Endodermal cell (in vitro differentiated cells): ENCODE results near the gene CDHR3. TPM values are rescaled to one million over a fixed set of nuclear protein-coding genes. Genes with fewer than 3 reads are reported as not detected.

Experiments used
- DNase-seq: peaks from one replicate; pipeline ENCODE4 v3.0.0-alpha.2; 2017
- H3K27ac ChIP-seq: 2 replicates; pipeline ENCODE4 v1.5.1; 2013; ENCODE audit warnings: mild to moderate bottlenecking, low read depth, low read length, moderate library complexity
- H3K27me3 ChIP-seq: 2 replicates; pipeline ENCODE4 v1.6.1; 2013; ENCODE audit warnings: mild to moderate bottlenecking, low read length, moderate library complexity; ENCODE audit not compliant: insufficient read depth, control insufficient read depth, poor library complexity, severe bottlenecking
- H3K36me3 ChIP-seq: 2 replicates; pipeline ENCODE4 v1.7.0; 2013; ENCODE audit warnings: mild to moderate bottlenecking, low read length, moderate library complexity; ENCODE audit not compliant: control insufficient read depth, insufficient read depth
- H3K4me1 ChIP-seq: one replicate; pipeline ENCODE4 v1.7.0; 2013; ENCODE audit warnings: low read length; ENCODE audit not compliant: control insufficient read depth, insufficient read depth
- H3K4me3 ChIP-seq: 2 replicates; pipeline ENCODE4 v1.5.1; 2013; ENCODE audit warnings: mild to moderate bottlenecking, low read length, moderate library complexity
- H3K9ac ChIP-seq: 2 replicates; pipeline ENCODE4 v1.6.1; 2013; ENCODE audit warnings: mild to moderate bottlenecking, low read length, moderate library complexity; ENCODE audit not compliant: poor library complexity, severe bottlenecking; ENCODE audit errors: extremely low read depth
- H3K9me3 ChIP-seq: 2 replicates; pipeline ENCODE4 v1.6.1; 2013; ENCODE audit warnings: mild to moderate bottlenecking, low read length, moderate library complexity; ENCODE audit not compliant: control insufficient read depth
- H3K27ac Mint-ChIP-seq: 2 replicates; pipeline ENCODE4 v1.8.0; 2020; ENCODE audit warnings: mixed read lengths
- H3K27me3 Mint-ChIP-seq: 2 replicates; pipeline ENCODE4 v1.8.0; 2021; ENCODE audit warnings: mild to moderate bottlenecking, mixed read lengths; ENCODE audit not compliant: insufficient read depth
- H3K36me3 Mint-ChIP-seq: 2 replicates; pipeline ENCODE4 v1.8.0; 2020; ENCODE audit warnings: low read depth, mixed read lengths
- H3K4me1 Mint-ChIP-seq: 2 replicates; pipeline ENCODE4 v1.8.0; 2020; ENCODE audit warnings: mixed read lengths
- H3K4me3 Mint-ChIP-seq: 2 replicates; pipeline ENCODE4 v1.8.0; 2020; ENCODE audit warnings: mild to moderate bottlenecking, moderate library complexity, mixed read lengths
- H3K9me3 Mint-ChIP-seq: 2 replicates; pipeline ENCODE4 v1.8.0; 2020; ENCODE audit warnings: mild to moderate bottlenecking, mixed read lengths
- WGBS, 2 experiments: methylation state at CpG; one replicate each; pipeline versions ENCODE4 v1.1.5 to v1.1.7; 2013; ENCODE audit warnings: missing lambda C conversion rate in 2 of 2, mixed read lengths in 1 of 2; ENCODE audit not compliant: insufficient coverage in 1 of 2, insufficient read length in 1 of 2; 5-methylcytosine and 5-hydroxymethylcytosine counted together
- total RNA-seq, 2 donors: library from RNA; stranded (reverse); fragmentation: NEBNext Ultra II Directional in 1 of 2; extraction: Animal tissue kit (Norgen Biotek cat#: 25700) in 1 of 2; gene quantifications; 2 replicates in 1 of 2; 3 replicates in 1 of 2; pipeline ENCODE4 v1.2.1, GENCODE V29; 2021
- TF ChIP-seq, protein P1 (sequence below): fragments of 200-600 bp; sonication (generic); conservative IDR thresholded peaks from 2 replicates; pipeline ENCODE4 v1.5.0; 2021; ENCODE audit warnings: antibody characterized with exemption, mild to moderate bottlenecking

CDHR3 gene
- total RNA-seq, 2 donors from 2014 or later, result 7.5 to 16.1 TPM

DNA sequence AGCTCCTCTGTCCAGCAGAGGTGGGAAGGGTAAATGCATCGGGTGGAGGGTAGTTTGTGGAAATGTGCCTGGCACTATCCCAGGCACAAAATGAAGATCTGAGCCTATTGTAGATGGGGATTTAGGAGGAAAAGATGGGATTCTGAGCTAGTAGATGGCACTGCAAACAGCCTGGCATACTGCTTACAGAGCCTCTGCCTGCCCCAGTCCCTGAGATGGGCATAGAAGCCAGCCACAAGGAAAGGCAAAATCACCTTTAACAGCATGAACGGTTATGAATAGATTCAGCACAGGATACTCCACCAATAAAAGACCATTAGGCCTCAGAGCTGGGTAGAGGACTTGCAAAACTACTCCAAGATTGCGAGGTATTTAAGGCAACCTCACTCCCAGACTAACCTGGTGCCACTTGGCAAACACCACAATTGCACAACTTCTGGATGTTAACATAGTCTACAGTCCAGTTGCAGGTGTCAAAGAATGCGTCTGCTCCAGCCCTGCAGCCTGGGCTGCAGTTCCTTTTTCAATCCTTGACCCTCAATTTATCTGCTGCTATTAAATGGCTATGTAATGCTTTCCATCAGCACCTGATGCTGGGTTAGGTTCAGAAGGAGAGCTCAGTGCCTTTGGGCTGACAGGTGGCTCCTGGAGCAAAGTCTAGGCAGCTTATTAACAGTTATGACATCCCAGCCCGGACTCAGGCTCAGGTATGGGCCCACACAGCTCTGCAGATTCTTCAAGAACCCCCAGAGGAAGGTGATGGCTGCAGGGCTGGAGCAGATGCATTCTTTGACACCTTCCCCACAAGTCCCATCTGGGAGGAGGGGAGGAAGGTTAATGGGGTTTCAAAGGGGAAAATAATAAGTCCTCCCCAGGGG is 34.0 kb downstream of the CDHR3 start:
- H3K9me3 ChIP-seq, result no peaks in the 10 kb centered on the region
- Mint-ChIP-seq H3K27me3 (no peaks in the 10 kb centered on the region), H3K9me3 (no peaks in the 10 kb centered on the region), H3K36me3 (no peaks in the 10 kb centered on the region), H3K27ac (no peak overlapping the region), H3K4me3 (no peak overlapping the region), H3K4me1 (no peaks in the 10 kb centered on the region)
- WGBS, 2 experiments, result 55 to 95% methylated on average over 3 to 5 of the region's 5 CpGs
- H3K36me3 ChIP-seq, result no peaks in the 10 kb centered on the region
- TF ChIP-seq, protein P1, sequence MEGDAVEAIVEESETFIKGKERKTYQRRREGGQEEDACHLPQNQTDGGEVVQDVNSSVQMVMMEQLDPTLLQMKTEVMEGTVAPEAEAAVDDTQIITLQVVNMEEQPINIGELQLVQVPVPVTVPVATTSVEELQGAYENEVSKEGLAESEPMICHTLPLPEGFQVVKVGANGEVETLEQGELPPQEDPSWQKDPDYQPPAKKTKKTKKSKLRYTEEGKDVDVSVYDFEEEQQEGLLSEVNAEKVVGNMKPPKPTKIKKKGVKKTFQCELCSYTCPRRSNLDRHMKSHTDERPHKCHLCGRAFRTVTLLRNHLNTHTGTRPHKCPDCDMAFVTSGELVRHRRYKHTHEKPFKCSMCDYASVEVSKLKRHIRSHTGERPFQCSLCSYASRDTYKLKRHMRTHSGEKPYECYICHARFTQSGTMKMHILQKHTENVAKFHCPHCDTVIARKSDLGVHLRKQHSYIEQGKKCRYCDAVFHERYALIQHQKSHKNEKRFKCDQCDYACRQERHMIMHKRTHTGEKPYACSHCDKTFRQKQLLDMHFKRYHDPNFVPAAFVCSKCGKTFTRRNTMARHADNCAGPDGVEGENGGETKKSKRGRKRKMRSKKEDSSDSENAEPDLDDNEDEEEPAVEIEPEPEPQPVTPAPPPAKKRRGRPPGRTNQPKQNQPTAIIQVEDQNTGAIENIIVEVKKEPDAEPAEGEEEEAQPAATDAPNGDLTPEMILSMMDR, result no peak
- no peak overlapping the region for H3K9ac ChIP-seq
- H3K27me3 ChIP-seq, result no peaks in the 10 kb centered on the region
- no peak overlapping the region for H3K27ac ChIP-seq
- H3K4me1 ChIP-seq, result no peaks in the 10 kb centered on the region
- no peak overlapping the region for H3K4me3 ChIP-seq
- no peak for DNase-seq

DNA sequence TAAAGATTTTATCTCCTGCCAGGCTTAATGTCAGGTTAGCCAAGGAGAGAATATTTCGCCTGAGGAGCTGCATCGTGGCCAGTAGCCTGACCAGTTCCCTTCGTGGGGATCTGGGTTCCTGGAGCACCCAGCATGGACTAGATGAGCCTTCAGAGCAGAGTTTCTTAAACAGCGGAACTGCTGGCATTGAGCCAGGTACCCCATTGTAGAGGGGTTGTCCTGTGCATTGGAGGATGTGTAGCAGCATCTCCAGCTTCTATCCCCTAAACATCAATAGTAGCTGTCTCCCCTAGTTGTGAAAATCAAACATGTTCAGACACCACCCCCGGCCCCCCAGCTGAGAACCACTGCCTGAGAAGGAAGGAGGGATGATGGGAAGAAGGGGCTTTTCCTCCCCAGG is 36.2 kb downstream of the CDHR3 start:
- Mint-ChIP-seq H3K36me3 (no peaks in the 10 kb centered on the region), H3K27ac (no peak overlapping the region), H3K9me3 (no peaks in the 10 kb centered on the region), H3K4me1 (no peaks in the 10 kb centered on the region), H3K4me3 (no peak overlapping the region), H3K27me3 (no peaks in the 10 kb centered on the region)
- no peaks in the 10 kb centered on the region for H3K9me3 ChIP-seq
- H3K4me3 ChIP-seq, result no peak overlapping the region
- WGBS, 2 experiments, result 83% methylated on average over 5 of the region's 5 CpGs; no CpG with 5 or more reads in 1 of the 2 experiments
- TF ChIP-seq, protein P1, result no peak
- DNase-seq, result no peak
- no peak overlapping the region for H3K9ac ChIP-seq
- H3K36me3 ChIP-seq, result no peaks in the 10 kb centered on the region
- H3K27ac ChIP-seq, result no peak overlapping the region
- H3K4me1 ChIP-seq, result no peaks in the 10 kb centered on the region
- H3K27me3 ChIP-seq, result no peaks in the 10 kb centered on the region

DNA sequence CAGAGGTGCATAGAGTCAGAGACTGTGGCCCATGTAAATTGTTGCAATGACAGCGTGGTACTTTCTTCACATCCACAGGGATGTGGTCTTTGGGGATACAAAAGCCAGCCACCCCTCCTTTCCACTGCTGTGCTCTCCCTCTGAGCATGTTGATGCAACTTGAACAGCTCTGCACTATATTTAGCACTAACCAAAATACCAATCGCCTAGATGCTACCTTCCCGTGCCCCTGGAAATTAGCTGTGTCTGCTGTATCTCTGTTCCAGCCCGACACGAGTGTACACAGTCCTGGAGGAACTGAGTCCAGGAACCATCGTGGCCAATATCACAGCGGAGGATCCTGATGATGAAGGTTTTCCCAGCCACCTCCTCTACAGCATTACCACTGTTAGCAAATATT is 38.1 kb downstream of the CDHR3 start:
- no peaks in the 10 kb centered on the region for H3K27me3 Mint-ChIP-seq
- no peak overlapping the region for H3K27ac ChIP-seq
- no peak overlapping the region for H3K4me3 Mint-ChIP-seq
- WGBS, 2 experiments, result 92 to 97% methylated on average over 4 to 7 of the region's 7 CpGs
- H3K36me3 Mint-ChIP-seq, result peaks cover 6% of the 10 kb centered on the region
- H3K27me3 ChIP-seq, result no peaks in the 10 kb centered on the region
- no peak for DNase-seq
- peaks cover 9% of the 10 kb centered on the region for H3K9me3 ChIP-seq
- H3K27ac Mint-ChIP-seq, result no peak overlapping the region
- H3K4me1 Mint-ChIP-seq, result no peaks in the 10 kb centered on the region
- H3K9me3 Mint-ChIP-seq, result peaks cover 9% of the 10 kb centered on the region
- no peak overlapping the region for H3K4me3 ChIP-seq
- TF ChIP-seq, protein P1, result no peak
- H3K9ac ChIP-seq, result no peak overlapping the region
- no peaks in the 10 kb centered on the region for H3K36me3 ChIP-seq
- H3K4me1 ChIP-seq, result no peaks in the 10 kb centered on the region
